Lower leg skin (tissue), 4 donors: ENCODE results near the gene DOCK7. TPM values are rescaled to one million over a fixed set of nuclear protein-coding genes. Genes with fewer than 3 reads are reported as not detected.

Experiments
- DNase-seq, 2 donors: peaks; one replicate each; pipeline ENCODE4 v3.0.0-alpha.2; 2019; ENCODE audit warnings: low spot score in 2 of 2
- H3K4me3 ChIP-seq: fragments of 200-600 bp; sonication (generic); 2 replicates; pipeline ENCODE4 v1.5.1; 2017; ENCODE audit warnings: mild to moderate bottlenecking, low read depth; ENCODE audit not compliant: poor library complexity, severe bottlenecking
- POLR2A ChIP-seq, 2 donors: fragments of 450-650 bp; IDR thresholded peaks; one replicate each; pipeline ENCODE4 v1.6.1; 2016 to 2017; ENCODE audit warnings: antibody characterized with exemption in 2 of 2, mild to moderate bottlenecking in 1 of 2, moderate library complexity in 1 of 2
- WGBS, 2 donors: methylation state at CpG; one replicate each; pipeline ENCODE4 v1.1.5; 2018; 5-methylcytosine and 5-hydroxymethylcytosine counted together
- intact Hi-C: fragments of 100-400 bp; cut with DNase I; formaldehyde crosslinking; loops from one replicate; pipeline ENCODE4 v1.15.0; 2023; ENCODE audit warnings: low total_unique reads
- total RNA-seq, 4 donors: library from RNA; depleted of rRNA; stranded (reverse); fragments of >200 nt; gene quantifications; one replicate each; pipeline ENCODE4 v1.1.0, GENCODE V29; 2016
- TF ChIP-seq, protein P1 (sequence below), 3 donors: fragments of 450-650 bp; IDR thresholded peaks; one replicate each; pipeline ENCODE4 v1.5.1; 2016; ENCODE audit warnings: antibody characterized with exemption in 3 of 3, mild to moderate bottlenecking in 3 of 3, moderate library complexity in 2 of 3

Gene DOCK7
- total RNA-seq, 4 donors from 2014 or later: 27.0 to 67.5 (median 29.4) TPM

DNA sequence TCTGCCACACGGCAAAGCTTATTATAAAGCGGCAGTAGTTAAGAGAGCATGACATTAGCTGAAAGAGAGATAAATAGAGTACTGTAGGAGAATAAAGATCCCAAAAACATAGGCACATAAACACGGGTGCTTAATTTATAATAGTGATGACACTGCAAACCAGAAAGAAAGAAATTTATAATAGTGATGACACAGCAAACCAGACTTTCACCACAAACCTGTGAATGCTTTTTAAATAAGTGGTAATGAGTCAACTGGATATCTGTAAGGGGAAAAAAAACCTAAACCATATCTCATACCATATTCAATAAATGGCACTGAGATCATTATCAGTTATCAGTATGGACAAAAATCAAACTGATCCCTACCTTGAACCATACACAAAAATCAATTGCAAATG, 225.8 kb downstream of the DOCK7 start:
- no peak for TF ChIP-seq POLR2A (IDR thresholded peaks at IDR 0.05)
- TF ChIP-seq, protein P1, sequence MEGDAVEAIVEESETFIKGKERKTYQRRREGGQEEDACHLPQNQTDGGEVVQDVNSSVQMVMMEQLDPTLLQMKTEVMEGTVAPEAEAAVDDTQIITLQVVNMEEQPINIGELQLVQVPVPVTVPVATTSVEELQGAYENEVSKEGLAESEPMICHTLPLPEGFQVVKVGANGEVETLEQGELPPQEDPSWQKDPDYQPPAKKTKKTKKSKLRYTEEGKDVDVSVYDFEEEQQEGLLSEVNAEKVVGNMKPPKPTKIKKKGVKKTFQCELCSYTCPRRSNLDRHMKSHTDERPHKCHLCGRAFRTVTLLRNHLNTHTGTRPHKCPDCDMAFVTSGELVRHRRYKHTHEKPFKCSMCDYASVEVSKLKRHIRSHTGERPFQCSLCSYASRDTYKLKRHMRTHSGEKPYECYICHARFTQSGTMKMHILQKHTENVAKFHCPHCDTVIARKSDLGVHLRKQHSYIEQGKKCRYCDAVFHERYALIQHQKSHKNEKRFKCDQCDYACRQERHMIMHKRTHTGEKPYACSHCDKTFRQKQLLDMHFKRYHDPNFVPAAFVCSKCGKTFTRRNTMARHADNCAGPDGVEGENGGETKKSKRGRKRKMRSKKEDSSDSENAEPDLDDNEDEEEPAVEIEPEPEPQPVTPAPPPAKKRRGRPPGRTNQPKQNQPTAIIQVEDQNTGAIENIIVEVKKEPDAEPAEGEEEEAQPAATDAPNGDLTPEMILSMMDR (IDR thresholded peaks at IDR 0.05): no peak
- intact Hi-C loops: no loop called here
- DNase-seq: no peak
- WGBS, 2 donors: 88 to 93% methylated on average over 3 of the region's 3 CpGs
- H3K4me3 ChIP-seq: no peak overlapping the region

DNA sequence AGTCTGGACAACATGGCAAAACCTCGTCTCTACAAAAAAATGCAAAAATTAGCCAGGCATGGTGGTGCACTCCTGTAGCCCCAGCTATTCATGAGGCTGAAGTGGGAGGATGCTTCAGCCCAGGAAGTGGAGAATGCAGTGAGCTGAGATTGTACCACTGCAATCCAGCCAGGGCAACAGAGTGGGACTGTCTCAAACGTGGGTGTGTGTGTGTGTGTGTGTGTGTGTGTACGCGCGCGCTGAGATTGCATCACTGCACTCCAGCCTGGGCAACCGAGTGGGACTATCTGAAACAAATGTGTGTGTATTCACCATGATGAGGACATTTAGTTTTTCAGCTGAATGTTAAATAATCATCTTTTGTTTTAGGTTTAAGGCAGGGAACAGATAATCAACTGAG, 230.2 kb downstream of the DOCK7 start:
- no peak for DNase-seq
- H3K4me3 ChIP-seq: no peak overlapping the region
- intact Hi-C loops: no loop called here
- no peak for TF ChIP-seq POLR2A (IDR thresholded peaks at IDR 0.05)
- TF ChIP-seq, protein P1 (IDR thresholded peaks at IDR 0.05): no peak
- 72 to 74% methylated on average over 7 of the region's 7 CpGs for WGBS, 2 donors

- 98 to 100% methylated on average over 1 of the region's 1 CpG for WGBS, 2 donors
- no peak overlapping the region for H3K4me3 ChIP-seq
- intact Hi-C loops: no loop called here
- DNase-seq: no peak
- TF ChIP-seq, protein P1 (IDR thresholded peaks at IDR 0.05): no peak
- TF ChIP-seq POLR2A (IDR thresholded peaks at IDR 0.05): no peak
Observed at GRCh38 chr1:62452951-62453350, 235.2 kb downstream of the DOCK7 start.

- intact Hi-C loops: no loop called here
- WGBS, 2 donors: 91 to 95% methylated on average over 2 of the region's 2 CpGs
- TF ChIP-seq, protein P1 (IDR thresholded peaks at IDR 0.05): no peak
- no peak for TF ChIP-seq POLR2A (IDR thresholded peaks at IDR 0.05)
- no peak for DNase-seq
- H3K4me3 ChIP-seq: no peak overlapping the region
Observed at GRCh38 chr1:62450301-62450700, 237.9 kb downstream of the DOCK7 start.

- no peak for TF ChIP-seq POLR2A (IDR thresholded peaks at IDR 0.05)
- TF ChIP-seq, protein P1 (IDR thresholded peaks at IDR 0.05): no peak
- WGBS, 2 donors: 83 to 85% methylated on average over 3 of the region's 3 CpGs
- intact Hi-C loops: no loop called here
- no peak overlapping the region for H3K4me3 ChIP-seq
- no peak for DNase-seq
Observed at GRCh38 chr1:62448221-62448933, 239.8 kb downstream of the DOCK7 start.

DNA sequence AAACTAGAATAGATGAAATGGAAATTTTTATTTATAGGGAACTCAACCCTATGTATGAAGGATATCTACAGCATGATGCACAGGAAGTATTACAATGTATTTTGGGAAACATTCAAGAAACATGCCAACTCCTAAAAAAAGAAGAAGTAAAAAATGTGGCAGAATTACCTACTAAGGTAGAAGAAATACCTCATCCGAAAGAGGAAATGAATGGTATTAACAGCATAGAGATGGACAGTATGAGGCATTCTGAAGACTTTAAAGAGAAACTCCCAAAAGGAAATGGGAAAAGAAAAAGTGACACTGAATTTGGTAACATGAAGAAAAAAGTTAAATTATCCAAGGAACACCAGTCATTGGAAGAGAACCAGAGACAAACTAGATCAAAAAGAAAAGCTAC, 243.5 kb downstream of the DOCK7 start:
- H3K4me3 ChIP-seq: no peak overlapping the region
- no peak for TF ChIP-seq POLR2A (IDR thresholded peaks at IDR 0.05)
- TF ChIP-seq, protein P1 (IDR thresholded peaks at IDR 0.05): no peak
- 88 to 94% methylated on average over 1 of the region's 1 CpG for WGBS, 2 donors
- DNase-seq: no peak
- intact Hi-C loops: no loop called here
